GM10266 (cell line): ENCODE measurements around the gene IGFLR1.
A peak's percentile ranks its signal among the peaks of the same experiment; 100 is the strongest.

Experiments used
- DNase-seq: peaks from one replicate; pipeline ENCODE4 v3.0.0; 2012; ENCODE audit errors: extremely low spot score
- CTCF ChIP-seq: IDR thresholded peaks from 2 replicates; pipeline ENCODE4 v1.5.1; 2012; ENCODE audit warnings: mild to moderate bottlenecking, low read depth; ENCODE audit not compliant: control insufficient read depth, insufficient read depth; ENCODE audit errors: missing control alignments

The IGFLR1 gene

GRCh38 chr19:35712567-35713505, 29.4 kb downstream of the IGFLR1 start:
- TF ChIP-seq CTCF: no peak
- peak; percentile 86 for DNase-seq

GRCh38 chr19:35710784-35711723, 31.2 kb downstream of the IGFLR1 start:
- peak; percentile 71 for DNase-seq
- no peak for TF ChIP-seq CTCF

DNA sequence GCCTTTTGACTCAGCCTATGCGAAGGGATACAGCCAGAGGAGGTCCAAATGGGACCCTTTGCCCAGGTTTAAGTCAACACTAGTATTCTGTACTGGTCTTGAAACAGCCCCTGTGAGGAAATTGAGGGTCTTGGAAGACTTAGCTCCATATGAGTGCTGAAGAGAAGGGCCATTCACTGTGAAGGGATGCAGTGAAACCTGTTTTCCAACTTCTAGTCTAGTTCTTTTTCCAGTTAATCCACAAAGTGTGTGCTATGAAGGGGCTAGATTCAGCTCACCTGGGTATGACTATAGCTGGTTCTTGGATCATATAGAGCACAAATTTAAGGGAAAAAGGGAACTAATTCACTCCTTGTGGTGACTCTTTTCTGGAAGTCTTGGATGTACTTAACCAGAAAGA, 33.9 kb downstream of the IGFLR1 start:
- no peak for DNase-seq
- TF ChIP-seq CTCF: no peak

- DNase-seq: no peak
- TF ChIP-seq CTCF: no peak
Measured at GRCh38 chr19:35704218-35704617, 38.0 kb downstream of the IGFLR1 start, which contains the start of gene ZBTB32. ZBTB32 (plus strand) TSS chr19:35704558; CDS start chr19:35714627, 10,069 bp downstream.

DNA sequence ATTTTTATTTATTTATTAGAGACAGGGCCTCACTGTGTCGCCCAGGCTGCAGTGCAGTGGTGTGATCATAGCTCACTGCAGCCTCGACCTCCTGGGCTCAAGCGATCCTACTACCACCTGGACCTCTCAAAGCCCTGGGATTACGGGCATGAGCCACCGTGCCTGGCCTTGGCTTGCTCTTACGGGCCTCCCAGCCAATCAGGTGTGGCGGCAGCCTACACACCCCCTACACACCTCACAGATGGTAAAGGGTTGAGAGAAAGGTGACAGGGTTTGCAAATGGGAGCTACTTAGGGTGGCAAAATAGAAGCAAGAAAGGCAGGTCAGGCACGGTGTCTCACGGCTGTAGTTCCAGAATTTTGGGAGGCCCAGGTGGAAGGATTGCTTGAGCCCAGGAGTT, 38.9 kb downstream of the IGFLR1 start:
- no peak for DNase-seq
- TF ChIP-seq CTCF: no peak

- TF ChIP-seq CTCF: no peak
- DNase-seq: peak; percentile 94
Measured at GRCh38 chr19:35702223-35703012, 39.8 kb downstream of the IGFLR1 start.
